Progenitor cell of endocrine pancreas (in vitro differentiated cells): ENCODE results near the gene PRRC2B. TPM values are rescaled to one million over a fixed set of nuclear protein-coding genes. Genes with fewer than 3 reads are reported as not detected.
"Not testable (repeated sequence)": the region's sequence is repeated elsewhere in the genome, so short reads cannot be mapped to it uniquely, and the experiment has no call there.

ENCODE experiments used
- DNase-seq: peaks from one replicate; pipeline ENCODE4 v3.0.0; 2021; ENCODE audit warnings: low spot score; ENCODE audit not compliant: unreplicated experiment
- H3K27ac Mint-ChIP-seq: 2 replicates; pipeline ENCODE4 v1.8.0; 2021; ENCODE audit warnings: mild to moderate bottlenecking, moderate library complexity, mixed read lengths
- H3K27me3 Mint-ChIP-seq: 2 replicates; pipeline ENCODE4 v1.8.0; 2021; ENCODE audit warnings: mixed read lengths
- H3K36me3 Mint-ChIP-seq: 2 replicates; pipeline ENCODE4 v1.8.0; 2022; ENCODE audit warnings: mixed read lengths; ENCODE audit not compliant: insufficient read depth
- H3K4me1 Mint-ChIP-seq: 2 replicates; pipeline ENCODE4 v1.8.0; 2021; ENCODE audit warnings: low read depth, mixed read lengths
- H3K4me3 Mint-ChIP-seq: 2 replicates; pipeline ENCODE4 v1.8.0; 2021; ENCODE audit warnings: low read depth, mild to moderate bottlenecking, moderate library complexity, mixed read lengths
- H3K9me3 Mint-ChIP-seq: 2 replicates; pipeline ENCODE4 v1.8.0; 2021; ENCODE audit warnings: low read depth, mixed read lengths
- total RNA-seq: library from RNA; stranded (reverse); gene quantifications from 2 replicates; pipeline ENCODE4 v1.2.1, GENCODE V29; 2021
- TF ChIP-seq, protein P1 (sequence below): fragments of 200-600 bp; sonication (generic); IDR thresholded peaks from one replicate; pipeline ENCODE4 v1.5.0; 2021; ENCODE audit warnings: antibody characterized with exemption, mild to moderate bottlenecking; ENCODE audit not compliant: unreplicated experiment

PRRC2B gene
- total RNA-seq, 1 donor from 2014 or later, result 460 TPM

DNA sequence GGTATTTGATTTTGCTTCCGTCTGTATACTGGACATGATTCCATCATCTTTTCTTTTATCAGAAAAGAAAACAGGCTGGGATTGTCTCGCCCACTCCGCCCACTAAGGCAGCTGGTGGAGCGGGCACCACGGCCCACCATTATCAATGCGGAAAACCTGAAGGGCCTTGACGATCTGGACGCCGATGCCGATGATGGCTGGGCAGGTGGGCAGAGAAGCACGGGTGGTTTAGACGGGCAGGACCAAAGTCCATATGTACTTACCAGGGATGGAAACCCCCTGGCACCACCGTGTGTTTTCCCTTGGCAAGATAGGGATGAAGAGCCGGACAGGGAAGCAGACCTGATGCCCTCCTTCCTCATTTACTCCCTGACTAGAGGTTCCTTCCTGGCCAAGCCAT is 53.7 kb downstream of the PRRC2B start:
- peak overlapping the region; percentile 67 for H3K27ac Mint-ChIP-seq
- H3K4me1 Mint-ChIP-seq, result no peaks in the 10 kb centered on the region
- H3K9me3 Mint-ChIP-seq, result no peaks in the 10 kb centered on the region
- H3K4me3 Mint-ChIP-seq, result no peak overlapping the region
- no peaks in the 10 kb centered on the region for H3K27me3 Mint-ChIP-seq
- TF ChIP-seq, protein P1, sequence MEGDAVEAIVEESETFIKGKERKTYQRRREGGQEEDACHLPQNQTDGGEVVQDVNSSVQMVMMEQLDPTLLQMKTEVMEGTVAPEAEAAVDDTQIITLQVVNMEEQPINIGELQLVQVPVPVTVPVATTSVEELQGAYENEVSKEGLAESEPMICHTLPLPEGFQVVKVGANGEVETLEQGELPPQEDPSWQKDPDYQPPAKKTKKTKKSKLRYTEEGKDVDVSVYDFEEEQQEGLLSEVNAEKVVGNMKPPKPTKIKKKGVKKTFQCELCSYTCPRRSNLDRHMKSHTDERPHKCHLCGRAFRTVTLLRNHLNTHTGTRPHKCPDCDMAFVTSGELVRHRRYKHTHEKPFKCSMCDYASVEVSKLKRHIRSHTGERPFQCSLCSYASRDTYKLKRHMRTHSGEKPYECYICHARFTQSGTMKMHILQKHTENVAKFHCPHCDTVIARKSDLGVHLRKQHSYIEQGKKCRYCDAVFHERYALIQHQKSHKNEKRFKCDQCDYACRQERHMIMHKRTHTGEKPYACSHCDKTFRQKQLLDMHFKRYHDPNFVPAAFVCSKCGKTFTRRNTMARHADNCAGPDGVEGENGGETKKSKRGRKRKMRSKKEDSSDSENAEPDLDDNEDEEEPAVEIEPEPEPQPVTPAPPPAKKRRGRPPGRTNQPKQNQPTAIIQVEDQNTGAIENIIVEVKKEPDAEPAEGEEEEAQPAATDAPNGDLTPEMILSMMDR, result no peak
- peaks cover 60% of the 10 kb centered on the region for H3K36me3 Mint-ChIP-seq
- no peak for DNase-seq

DNA sequence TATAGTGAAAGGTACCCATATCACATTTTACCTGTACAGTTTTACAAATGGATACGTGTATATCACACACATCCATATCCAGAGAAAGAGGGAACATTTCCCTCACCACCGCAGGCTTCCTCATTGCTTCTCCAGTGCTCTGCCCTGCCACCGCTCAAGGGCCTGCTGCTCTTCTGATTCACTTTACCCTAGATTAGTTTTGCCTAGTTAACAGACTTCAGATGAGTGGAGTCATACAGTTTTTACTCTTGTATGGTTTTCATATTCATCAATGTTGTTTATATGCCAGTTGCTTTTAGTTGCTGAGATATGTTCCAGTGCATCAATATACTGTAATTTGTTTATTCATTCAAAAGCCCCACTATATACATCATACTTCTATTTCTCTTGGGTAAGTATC is 54.9 kb downstream of the PRRC2B start:
- H3K4me1 Mint-ChIP-seq, result no peaks in the 10 kb centered on the region
- H3K27ac Mint-ChIP-seq, result peak overlapping the region; percentile 66
- H3K9me3 Mint-ChIP-seq, result no peaks in the 10 kb centered on the region
- H3K27me3 Mint-ChIP-seq, result no peaks in the 10 kb centered on the region
- H3K4me3 Mint-ChIP-seq, result no peak overlapping the region
- H3K36me3 Mint-ChIP-seq, result peaks cover 58% of the 10 kb centered on the region
- DNase-seq, result no peak
- TF ChIP-seq, protein P1, result no peak

DNA sequence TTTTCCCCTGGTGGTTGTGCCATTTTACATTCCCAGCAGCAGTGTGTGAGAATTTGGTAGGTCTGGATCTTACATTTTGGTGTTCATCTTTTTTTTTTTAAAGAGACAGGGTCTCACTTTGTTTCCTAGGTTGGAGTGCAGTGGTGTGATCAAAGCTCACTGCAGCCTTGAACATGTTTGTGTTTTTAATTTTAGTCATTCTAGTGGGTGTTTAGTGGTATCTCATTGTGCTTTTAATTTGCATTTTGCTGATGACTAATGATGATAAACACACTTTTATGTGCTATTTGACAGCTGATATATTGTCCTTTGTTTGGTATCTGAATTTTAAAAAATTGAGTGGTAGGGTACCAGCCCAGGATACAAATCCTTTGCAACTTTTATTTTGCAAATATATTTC is 55.4 kb downstream of the PRRC2B start:
- Mint-ChIP-seq H3K27me3 (no peaks in the 10 kb centered on the region), H3K9me3 (no peaks in the 10 kb centered on the region), H3K4me3 (no peak overlapping the region), H3K36me3 (peaks cover 60% of the 10 kb centered on the region), H3K27ac (no peak overlapping the region), H3K4me1 (no peaks in the 10 kb centered on the region)
- DNase-seq, result no peak
- TF ChIP-seq, protein P1, result no peak

DNA sequence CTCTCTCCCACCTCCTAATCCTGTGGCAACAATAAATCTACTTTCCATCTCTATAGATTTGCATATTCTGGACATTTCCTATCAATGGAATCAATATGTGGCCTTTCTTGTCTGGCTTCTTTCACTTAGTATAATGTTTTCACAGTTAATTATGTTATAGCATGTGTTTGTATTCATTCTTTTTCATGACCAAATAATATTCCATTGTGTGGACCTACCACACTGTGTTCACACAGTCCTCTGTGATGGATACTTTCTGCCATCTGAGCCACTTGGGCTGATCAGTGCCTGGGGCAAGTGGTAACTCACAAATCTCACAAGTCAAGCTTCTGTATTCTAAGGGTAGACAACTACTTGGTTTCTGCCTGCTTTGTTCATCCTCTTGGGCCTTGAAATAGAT is 60.1 kb downstream of the PRRC2B start:
- DNase-seq, result no peak
- peak overlapping the region; percentile 45 for H3K27ac Mint-ChIP-seq
- no peaks in the 10 kb centered on the region for H3K4me1 Mint-ChIP-seq
- H3K36me3 Mint-ChIP-seq, result peaks cover 51% of the 10 kb centered on the region
- H3K4me3 Mint-ChIP-seq, result no peak overlapping the region
- H3K9me3 Mint-ChIP-seq, result no peaks in the 10 kb centered on the region
- H3K27me3 Mint-ChIP-seq, result no peaks in the 10 kb centered on the region
- TF ChIP-seq, protein P1, result no peak

DNA sequence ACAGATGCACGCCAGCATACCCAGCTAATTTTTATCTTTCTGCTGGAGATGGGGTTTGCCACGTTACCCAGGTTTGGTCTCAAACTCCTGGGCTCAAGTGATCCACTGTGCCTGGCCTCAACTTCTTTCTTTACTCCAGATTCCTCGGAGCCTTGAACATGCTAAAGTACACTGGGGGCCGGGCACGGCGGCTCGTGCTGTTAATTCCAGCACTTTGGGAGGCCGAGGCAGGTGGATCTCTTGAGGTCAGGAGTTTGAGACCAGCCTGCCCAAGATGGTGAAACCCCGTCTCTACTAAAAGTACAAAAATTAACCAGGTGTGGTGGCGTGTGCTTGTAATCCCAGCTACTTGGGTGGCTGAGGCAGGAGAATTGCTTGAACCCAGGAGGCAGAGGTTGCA is 61.8 kb downstream of the PRRC2B start:
- H3K27me3 Mint-ChIP-seq, H3K4me3 Mint-ChIP-seq, H3K9me3 Mint-ChIP-seq, H3K27ac Mint-ChIP-seq, DNase-seq, H3K4me1 Mint-ChIP-seq: not testable (repeated sequence)
- H3K36me3 Mint-ChIP-seq, result peaks cover 47% of the 10 kb centered on the region

DNA sequence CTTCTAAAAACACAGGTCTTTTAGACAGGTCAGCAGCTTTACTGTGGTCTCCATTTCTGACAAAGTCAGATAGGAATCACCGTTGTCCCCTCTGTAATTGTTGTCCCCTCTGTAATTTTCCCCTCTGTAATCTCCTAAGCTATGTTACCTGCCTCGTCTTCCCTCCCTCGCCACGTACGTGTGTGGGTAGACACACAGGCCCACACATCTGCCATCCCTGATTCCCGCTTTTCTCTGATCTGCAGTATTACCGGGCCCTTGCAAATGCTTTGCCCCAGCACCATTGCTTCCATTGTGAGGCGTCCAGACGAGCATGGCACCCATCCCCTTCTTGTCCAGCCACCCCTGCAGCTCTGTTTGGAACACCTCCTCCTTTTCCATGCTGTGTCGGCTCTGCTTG is 63.9 kb downstream of the PRRC2B start:
- Mint-ChIP-seq H3K9me3 (no peaks in the 10 kb centered on the region), H3K27me3 (no peaks in the 10 kb centered on the region), H3K27ac (peak overlapping the region; percentile 46), H3K36me3 (peaks cover 43% of the 10 kb centered on the region), H3K4me1 (no peaks in the 10 kb centered on the region), H3K4me3 (no peak overlapping the region)
- no peak for DNase-seq
- TF ChIP-seq, protein P1, result no peak
